Small intestine (tissue), 7 donors: Measurements from ENCODE around the gene TM7SF3. TPM values are rescaled to one million over a fixed set of nuclear protein-coding genes. Genes with fewer than 3 reads are reported as not detected.
A peak's percentile ranks its signal among the peaks of the same experiment; 100 is the strongest.

Experiments used
- DNase-seq, 2 donors: peaks; one replicate each; pipeline versions ENCODE4 v3.0.0 to v3.0.0-alpha.2; 2013
- FAIRE-seq: peaks from 2 replicates; lab custom pipeline; 2012; peaks lifted over from hg19 to GRCh38; lab: Jason Lieb, UNC
- H3K27ac ChIP-seq, 3 donors: one replicate each; pipeline ENCODE4 v1.5.1; 2013; ENCODE audit warnings: low read length in 2 of 3, mild to moderate bottlenecking in 2 of 3, control low read depth in 1 of 3, inconsistent platforms in 1 of 3, low read depth in 1 of 3, moderate library complexity in 1 of 3
- H3K27me3 ChIP-seq, 3 donors: one replicate each; pipeline ENCODE4 v1.6.1; 2013; ENCODE audit warnings: low read length in 3 of 3, inconsistent platforms in 1 of 3; ENCODE audit not compliant: control insufficient read depth in 3 of 3, insufficient read depth in 3 of 3
- H3K36me3 ChIP-seq, 3 donors: one replicate each; pipeline ENCODE4 v1.6.1; 2013; ENCODE audit warnings: low read length in 3 of 3, inconsistent platforms in 1 of 3, low read depth in 1 of 3, mild to moderate bottlenecking in 1 of 3, moderate library complexity in 1 of 3; ENCODE audit not compliant: control insufficient read depth in 3 of 3, insufficient read depth in 2 of 3
- H3K4me1 ChIP-seq, 3 donors: one replicate each; pipeline ENCODE4 v1.6.1; 2013; ENCODE audit warnings: low read length in 2 of 3, inconsistent platforms in 1 of 3, low read depth in 1 of 3, mild to moderate bottlenecking in 1 of 3, moderate library complexity in 1 of 3; ENCODE audit not compliant: control insufficient read depth in 3 of 3, insufficient read depth in 2 of 3
- H3K4me3 ChIP-seq, 3 donors: one replicate each; pipeline ENCODE4 v1.5.1; 2013; ENCODE audit warnings: low read length in 3 of 3, control low read depth in 1 of 3, inconsistent platforms in 1 of 3, low read depth in 1 of 3, mild to moderate bottlenecking in 1 of 3, moderate library complexity in 1 of 3
- H3K9me3 ChIP-seq, 2 donors: one replicate each; pipeline ENCODE4 v1.6.1; 2013; ENCODE audit warnings: low read depth in 1 of 2, low read length in 1 of 2; ENCODE audit not compliant: control insufficient read depth in 2 of 2, insufficient read depth in 1 of 2
- WGBS, 3 donors: extraction: QIAGEN DNeasy Blood & Tissue Kit; methylation state at CpG; one replicate each; pipeline ENCODE4 v1.1.7; 2013; 5-methylcytosine and 5-hydroxymethylcytosine counted together
- polyA plus RNA-seq, 4 donors: library from polyadenylated mRNA; stranded (reverse) in 3 of 4; unstranded in 1 of 4; fragments of 200-250 nt in 3 of 4; fragments of 120-200 nt in 1 of 4; gene quantifications; one replicate each; pipeline versions ENCODE4 v1.2.1 to v1.2.3, GENCODE V29; 2013
- donor health status: healthy with polysubstance abuse.
- donor health status: control.
- donor health status: control.
- donor health status: Bipolar disorder and iron deficiency.
- donor health status: healthy.

The TM7SF3 gene
- polyA plus RNA-seq, 4 donors: 9.2 to 65.7 (median 30.7) TPM

DNA sequence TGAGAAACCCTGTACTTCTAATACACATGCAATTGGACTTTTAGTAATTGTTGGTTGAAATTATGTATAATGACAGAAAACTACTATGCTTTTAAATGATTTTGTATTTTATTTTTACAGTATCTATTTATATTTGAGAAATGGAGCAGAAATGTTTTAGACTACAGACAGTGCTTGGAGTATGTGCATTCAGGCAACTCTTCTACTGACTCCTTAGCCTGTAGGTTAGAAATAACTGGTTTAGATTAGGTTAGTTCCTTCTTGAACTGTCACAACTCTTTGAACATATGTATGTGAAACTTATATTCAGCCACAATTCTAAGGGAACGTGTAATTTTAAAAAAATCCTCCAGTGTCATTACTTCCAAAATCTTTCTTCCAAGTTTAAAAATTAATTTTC lies 74.2 kb downstream of the TM7SF3 start:
- no peaks in the 10 kb centered on the region for H3K27me3 ChIP-seq
- peak overlapping the region in 1 of 3 donors; percentile 91 for H3K4me3 ChIP-seq
- WGBS, 3 donors: 20 to 35% (median 23%) methylated on average over 1 of the region's 1 CpG
- no peak for FAIRE-seq
- H3K4me1 ChIP-seq: peaks cover 0 to 3% (median 2%) of the 10 kb centered on the region in 3 donors
- H3K36me3 ChIP-seq: no peaks in the 10 kb centered on the region
- no peak overlapping the region for H3K27ac ChIP-seq
- DNase-seq: peak in 1 of 2 donors; percentile 8
- H3K9me3 ChIP-seq: no peaks in the 10 kb centered on the region

DNA sequence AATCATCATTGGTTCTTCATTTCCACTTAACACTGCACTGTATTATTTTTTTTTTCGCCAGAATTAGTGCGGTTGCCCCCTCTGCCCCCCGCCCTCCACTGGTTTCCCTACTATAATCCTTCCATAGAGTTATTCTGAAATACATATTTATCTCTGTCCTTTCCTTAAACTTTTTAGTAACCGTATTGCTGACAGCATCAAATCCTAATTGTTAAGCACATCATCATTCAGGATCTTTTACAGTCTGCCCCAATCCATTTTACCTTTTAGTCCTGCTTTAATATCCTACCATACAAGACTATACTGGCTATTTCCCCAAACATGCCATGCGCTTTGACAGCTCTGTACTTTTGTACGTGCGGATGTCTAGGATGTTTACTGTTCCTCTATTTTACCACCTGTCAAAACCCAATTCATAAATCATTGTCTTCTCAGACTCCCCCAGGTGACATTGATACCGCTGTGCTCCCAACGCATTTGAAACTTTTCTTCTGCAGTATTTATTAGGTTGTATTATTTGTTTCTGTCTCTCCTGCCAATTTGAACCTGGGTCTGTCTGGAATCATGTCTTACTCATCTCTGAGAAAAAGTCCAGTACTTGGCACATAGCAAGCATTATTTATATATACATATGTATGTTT lies 74.9 kb downstream of the TM7SF3 start:
- Histone ChIP-seq H3K4me1 (peaks cover 0 to 3% (median 2%) of the 10 kb centered on the region in 3 donors), H3K27ac (peak overlapping the region; percentile 88 to 98 (median 97)), H3K9me3 (no peaks in the 10 kb centered on the region), H3K36me3 (no peaks in the 10 kb centered on the region), H3K4me3 (peak overlapping the region; percentile 87 to 98 (median 91)), H3K27me3 (no peaks in the 10 kb centered on the region)
- peak; percentile 11 to 45 for DNase-seq
- 1 to 3% (median 2%) methylated on average over 9 of the region's 9 CpGs for WGBS, 3 donors
- FAIRE-seq: no peak

DNA sequence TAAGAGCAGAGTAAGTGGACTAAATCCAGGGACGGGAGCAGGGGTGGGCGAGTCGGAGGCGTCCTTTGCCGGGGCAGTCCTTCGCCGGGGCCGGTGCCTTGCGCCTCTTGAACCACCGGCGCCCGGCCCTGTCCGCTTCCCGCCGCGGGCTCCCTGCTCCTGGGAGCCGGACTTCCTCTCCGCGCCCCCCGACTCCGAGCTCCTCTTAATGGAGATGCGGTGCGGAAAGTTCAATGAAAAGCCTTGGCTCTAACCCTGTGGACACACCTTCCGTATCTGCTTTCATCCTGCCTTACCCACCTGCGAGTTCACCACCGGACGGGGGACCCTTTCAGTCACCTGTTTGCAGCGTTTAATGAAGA lies 75.5 kb downstream of the TM7SF3 start:
- FAIRE-seq (no peak), DNase-seq (no peak)
- H3K36me3 ChIP-seq: peaks cover 0 to 2% (median 0%) of the 10 kb centered on the region in 3 donors
- H3K27me3 ChIP-seq: no peaks in the 10 kb centered on the region
- H3K4me1 ChIP-seq: peaks cover 0 to 3% (median 2%) of the 10 kb centered on the region in 3 donors
- H3K4me3 ChIP-seq: peak overlapping the region; percentile 87 to 98 (median 91)
- no peaks in the 10 kb centered on the region for H3K9me3 ChIP-seq
- WGBS, 3 donors: 0 to 1% (median 1%) methylated on average over 28 of the region's 28 CpGs
- H3K27ac ChIP-seq: peak overlapping the region; percentile 88 to 98 (median 97)

DNA sequence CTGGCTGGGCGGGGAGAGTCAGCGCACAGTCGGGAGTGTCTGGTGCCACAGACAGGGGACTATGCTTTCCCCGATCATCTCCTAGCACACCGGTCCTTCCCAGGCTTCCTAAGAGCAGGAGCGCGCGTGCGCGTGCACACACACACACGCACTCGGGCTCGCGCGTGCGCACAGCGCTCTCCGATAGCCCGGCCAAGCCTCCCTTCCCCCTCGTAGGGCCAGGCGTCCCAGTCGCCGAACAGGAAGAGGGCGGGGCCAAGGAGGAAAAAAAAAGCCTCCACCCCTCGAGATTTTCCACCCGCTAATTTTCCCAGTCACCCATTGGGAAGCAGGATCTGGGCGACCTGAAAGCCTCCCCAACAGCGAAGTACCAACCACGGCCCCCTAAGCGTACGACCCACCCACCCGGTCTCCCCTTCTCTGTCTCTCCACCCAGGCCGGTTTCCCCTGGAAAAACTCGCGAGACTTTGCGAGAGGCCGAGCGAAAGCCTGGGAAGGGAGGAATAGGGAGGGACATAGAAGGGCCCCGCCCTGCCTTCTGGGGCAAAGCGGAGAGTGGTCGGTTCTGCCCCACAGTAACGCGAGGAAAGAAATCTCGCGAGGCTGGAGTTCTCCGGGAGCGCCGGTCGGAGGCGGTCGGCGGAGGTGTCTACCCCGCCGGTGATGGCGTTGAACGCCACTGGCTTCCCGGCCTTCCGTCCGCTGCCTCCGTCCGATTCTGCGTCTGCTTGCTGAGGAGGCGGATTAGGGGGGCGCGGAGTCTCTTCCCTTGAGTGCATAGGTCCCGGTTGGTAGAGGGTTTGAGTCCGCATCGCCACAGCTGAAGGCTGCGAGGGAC lies 76.1 kb downstream of the TM7SF3 start, which contains the start of the genes FGFR1OP2 and INTS13:
Gene FGFR1OP2 (plus strand): TSS at position 608 of the 838 bp plus-strand sequence. CDS start 15,689 bp downstream, outside the sequence.
Gene INTS13 (minus strand): TSS at position 119 of the 838 bp plus-strand sequence. CDS start 1,178 bp downstream, outside the sequence.
- FAIRE-seq: no peak
- WGBS, 3 donors: 0 to 1% (median 1%) methylated on average over 61 to 69 of the region's 69 CpGs
- peaks cover 0 to 2% (median 0%) of the 10 kb centered on the region in 3 donors for H3K36me3 ChIP-seq
- H3K4me1 ChIP-seq: peaks cover 0 to 3% (median 2%) of the 10 kb centered on the region in 3 donors
- H3K27me3 ChIP-seq: no peaks in the 10 kb centered on the region
- peak; percentile 99 for DNase-seq
- peak within 1 kb of the TSS; percentile 87 to 98 (median 91) for H3K4me3 ChIP-seq
- H3K27ac ChIP-seq: peak within 1 kb of the TSS; percentile 88 to 98 (median 97)
- no peaks in the 10 kb centered on the region for H3K9me3 ChIP-seq

DNA sequence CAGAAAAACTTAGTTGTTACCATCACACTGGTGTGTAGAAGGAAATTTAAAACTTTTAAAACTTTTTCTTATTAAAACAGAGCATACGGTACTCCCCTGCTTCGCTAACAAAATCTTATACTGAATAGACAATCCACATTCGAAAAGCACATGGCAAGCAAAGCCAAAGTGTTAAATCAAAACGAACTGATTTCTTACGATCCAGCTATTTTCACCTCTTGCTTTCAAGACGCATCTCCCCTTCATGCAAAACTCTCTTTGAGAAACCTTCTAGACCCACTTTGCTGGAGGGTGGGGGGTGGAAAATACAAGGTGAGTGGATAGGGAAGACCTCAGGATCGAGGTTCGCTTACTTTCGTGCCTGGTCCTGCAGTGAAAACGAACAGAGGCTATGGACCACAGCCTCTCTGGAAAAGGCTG lies 76.7 kb downstream of the TM7SF3 start:
- no peaks in the 10 kb centered on the region for H3K9me3 ChIP-seq
- DNase-seq: no peak
- peaks cover 0 to 3% (median 2%) of the 10 kb centered on the region in 3 donors for H3K4me1 ChIP-seq
- peak overlapping the region; percentile 87 to 98 (median 91) for H3K4me3 ChIP-seq
- H3K27ac ChIP-seq: peak overlapping the region; percentile 58 to 98 (median 97)
- no peaks in the 10 kb centered on the region for H3K27me3 ChIP-seq
- WGBS, 3 donors: 0% methylated on average over 10 of the region's 10 CpGs
- no peak for FAIRE-seq
- peaks cover 0 to 2% (median 0%) of the 10 kb centered on the region in 3 donors for H3K36me3 ChIP-seq

DNA sequence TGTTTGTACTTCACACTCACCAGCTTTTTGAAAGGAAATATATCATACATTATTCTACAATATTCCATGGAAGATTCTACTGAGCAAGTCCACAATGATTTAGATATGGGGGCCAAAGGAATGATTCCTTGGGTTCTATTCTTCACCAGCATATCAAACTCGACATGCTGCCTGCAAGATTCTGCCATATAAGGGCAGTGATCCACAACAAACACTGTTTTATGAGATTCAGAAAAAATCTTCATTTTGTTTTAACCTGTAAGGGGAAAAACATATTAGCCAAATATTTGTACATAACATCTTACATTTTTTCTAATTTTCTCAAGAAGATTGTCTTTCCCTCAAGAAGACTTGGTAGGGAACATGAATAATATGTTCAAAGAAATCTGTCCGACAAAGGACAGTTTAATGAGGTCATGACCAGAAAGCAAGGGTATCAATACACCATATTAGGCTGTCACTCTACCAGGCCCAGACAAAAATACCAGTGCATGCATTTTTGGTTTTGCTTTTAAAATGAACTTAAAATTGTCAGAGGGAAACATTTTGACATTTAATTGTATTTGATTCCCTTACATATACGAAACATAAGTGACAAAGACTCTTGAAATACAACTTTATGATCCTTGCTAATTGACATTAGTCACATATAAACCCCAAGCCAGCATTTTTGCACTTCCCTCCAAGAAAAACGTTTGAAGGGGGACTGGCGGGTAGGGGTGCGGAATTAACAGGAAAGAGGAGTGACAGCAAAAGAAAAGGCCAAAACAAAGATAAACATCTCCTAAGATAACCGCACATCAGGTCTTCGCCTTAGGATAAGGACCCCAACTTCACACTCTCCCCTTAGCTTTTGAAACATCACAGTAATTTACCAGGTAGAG lies 77.4 kb downstream of the TM7SF3 start:
- FAIRE-seq (no peak), DNase-seq (no peak)
- no peaks in the 10 kb centered on the region for H3K27me3 ChIP-seq
- WGBS, 3 donors: 6 to 10% (median 9%) methylated on average over 8 of the region's 8 CpGs
- peaks cover 0 to 3% (median 2%) of the 10 kb centered on the region in 3 donors for H3K4me1 ChIP-seq
- H3K27ac ChIP-seq: peak overlapping the region in 2 of 3 donors; percentile 97 to 98
- H3K36me3 ChIP-seq: peaks cover 0 to 3% (median 0%) of the 10 kb centered on the region in 3 donors
- no peaks in the 10 kb centered on the region for H3K9me3 ChIP-seq
- peak overlapping the region; percentile 87 to 98 (median 91) for H3K4me3 ChIP-seq

DNA sequence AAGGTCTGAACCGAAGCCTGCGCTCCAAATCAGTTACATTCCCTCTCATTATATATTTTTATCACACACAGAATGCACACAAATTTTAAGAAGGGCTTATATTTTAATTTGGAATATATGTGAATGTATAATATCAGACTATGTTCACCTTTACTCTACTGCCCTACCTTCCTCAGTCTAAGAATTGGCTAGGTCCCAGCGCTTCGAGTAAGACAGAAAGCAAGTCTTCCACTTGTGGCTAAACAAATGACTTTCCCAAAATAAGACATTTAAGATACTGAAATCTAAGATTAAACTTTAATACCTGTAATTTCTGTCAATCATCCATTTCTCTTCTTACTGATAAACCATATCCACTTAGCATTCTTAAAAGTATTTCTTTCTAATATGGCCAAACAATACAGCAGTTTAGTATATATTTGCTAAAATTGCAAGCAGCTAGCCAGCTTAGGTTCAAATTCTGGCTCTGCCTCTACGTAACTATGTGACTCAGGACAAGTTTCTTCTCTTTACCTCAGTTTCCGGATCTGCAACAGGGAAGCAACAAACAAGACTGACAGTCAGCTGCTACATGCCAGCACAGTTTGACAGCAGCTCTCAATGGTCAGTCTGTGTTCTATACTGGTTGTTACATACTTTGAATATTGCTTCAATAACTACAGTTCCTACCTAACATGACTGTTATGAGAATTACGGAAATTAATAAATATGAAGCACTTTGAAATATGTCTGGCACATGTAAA lies 78.4 kb downstream of the TM7SF3 start:
- FAIRE-seq: no peak
- peak overlapping the region in 2 of 3 donors; percentile 11 to 58 for H3K27ac ChIP-seq

More for the DNA sequence above, 78.4 kb downstream of the TM7SF3 start:
- Histone ChIP-seq H3K36me3 (peaks cover 0 to 6% (median 0%) of the 10 kb centered on the region in 3 donors), H3K4me3 (no peak overlapping the region), H3K9me3 (no peaks in the 10 kb centered on the region), H3K4me1 (peaks cover 0 to 3% (median 2%) of the 10 kb centered on the region in 3 donors), H3K27me3 (no peaks in the 10 kb centered on the region)
- DNase-seq: peak in 1 of 2 donors; percentile 46
- 45 to 62% (median 47%) methylated on average over 7 of the region's 7 CpGs for WGBS, 3 donors
